Activated CD8-positive, alpha-beta memory T cell treated with anti-CD3 and anti-CD28 coated beads, Interleukin-2, amount 10 ng/mL, durations not matched to agents 7 days and 5 days (primary cell): ENCODE results near the gene POLD2. TPM values are rescaled to one million over a fixed set of nuclear protein-coding genes. Genes with fewer than 3 reads are reported as not detected.

Source experiments
- ATAC-seq: fragments of 150-1000 bp; cut with Tn5 transposase; one replicate; pipeline ENCODE4 v1.10.0; 2021; ENCODE audit warnings: moderate library complexity
- CTCF ChIA-PET: fragments of 350-600 bp; sonication (Branson Sonifier 250); formaldehyde crosslinking; loops from one replicate; lab custom pipeline; 2021; ENCODE audit warnings: antibody characterized with exemption; lab: Charles Lee
- DNase-seq: peaks from one replicate; pipeline ENCODE4 v3.0.0-alpha.2; 2020
- H3K27ac Mint-ChIP-seq: one replicate; pipeline ENCODE4 v1.8.0; 2021; ENCODE audit warnings: mild to moderate bottlenecking, mixed read lengths
- H3K27me3 Mint-ChIP-seq: one replicate; pipeline ENCODE4 v1.8.0; 2021; ENCODE audit warnings: mixed read lengths
- H3K36me3 Mint-ChIP-seq: one replicate; pipeline ENCODE4 v1.8.0; 2021; ENCODE audit warnings: mild to moderate bottlenecking, mixed read lengths
- H3K4me1 Mint-ChIP-seq: one replicate; pipeline ENCODE4 v1.8.0; 2021; ENCODE audit warnings: mixed read lengths
- H3K4me3 Mint-ChIP-seq: one replicate; pipeline ENCODE4 v1.8.0; 2021; ENCODE audit warnings: mild to moderate bottlenecking, moderate library complexity, mixed read lengths
- H3K9me3 Mint-ChIP-seq: one replicate; pipeline ENCODE4 v1.8.0; 2022; ENCODE audit warnings: low read depth, mixed read lengths
- total RNA-seq, 2 experiments: library from RNA; stranded (reverse); gene quantifications; one replicate each; pipeline ENCODE4 v1.2.3, GENCODE V29; 2021

Gene POLD2
- total RNA-seq, 2 experiments from 2014 or later, result 130 to 158 TPM

DNA sequence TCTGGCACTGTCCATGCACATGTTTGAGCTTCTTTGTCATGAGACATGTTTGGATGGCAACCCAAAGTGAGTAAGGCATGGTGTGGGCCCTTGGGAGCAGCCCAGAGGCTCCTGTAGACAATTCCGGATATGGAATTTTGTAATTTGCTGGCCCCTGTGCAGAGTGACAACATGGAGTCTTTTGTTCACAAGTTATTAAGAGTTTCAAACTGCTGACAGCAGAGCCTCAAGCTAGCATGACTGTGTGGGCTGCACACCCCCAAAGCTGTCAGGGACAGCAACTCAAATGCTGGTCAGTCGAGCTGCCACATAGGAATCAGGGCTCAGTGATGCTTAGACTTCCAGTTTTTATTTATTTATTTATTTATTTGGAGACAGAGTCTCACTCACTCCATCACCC is 24.8 kb upstream of the POLD2 start:
- CTCF ChIA-PET, result interaction anchor here (1.4 kb wide), 1 partner anchor 48 kb away, joined by 4 read pairs; no protein-coding TSS in a partner anchor

DNA sequence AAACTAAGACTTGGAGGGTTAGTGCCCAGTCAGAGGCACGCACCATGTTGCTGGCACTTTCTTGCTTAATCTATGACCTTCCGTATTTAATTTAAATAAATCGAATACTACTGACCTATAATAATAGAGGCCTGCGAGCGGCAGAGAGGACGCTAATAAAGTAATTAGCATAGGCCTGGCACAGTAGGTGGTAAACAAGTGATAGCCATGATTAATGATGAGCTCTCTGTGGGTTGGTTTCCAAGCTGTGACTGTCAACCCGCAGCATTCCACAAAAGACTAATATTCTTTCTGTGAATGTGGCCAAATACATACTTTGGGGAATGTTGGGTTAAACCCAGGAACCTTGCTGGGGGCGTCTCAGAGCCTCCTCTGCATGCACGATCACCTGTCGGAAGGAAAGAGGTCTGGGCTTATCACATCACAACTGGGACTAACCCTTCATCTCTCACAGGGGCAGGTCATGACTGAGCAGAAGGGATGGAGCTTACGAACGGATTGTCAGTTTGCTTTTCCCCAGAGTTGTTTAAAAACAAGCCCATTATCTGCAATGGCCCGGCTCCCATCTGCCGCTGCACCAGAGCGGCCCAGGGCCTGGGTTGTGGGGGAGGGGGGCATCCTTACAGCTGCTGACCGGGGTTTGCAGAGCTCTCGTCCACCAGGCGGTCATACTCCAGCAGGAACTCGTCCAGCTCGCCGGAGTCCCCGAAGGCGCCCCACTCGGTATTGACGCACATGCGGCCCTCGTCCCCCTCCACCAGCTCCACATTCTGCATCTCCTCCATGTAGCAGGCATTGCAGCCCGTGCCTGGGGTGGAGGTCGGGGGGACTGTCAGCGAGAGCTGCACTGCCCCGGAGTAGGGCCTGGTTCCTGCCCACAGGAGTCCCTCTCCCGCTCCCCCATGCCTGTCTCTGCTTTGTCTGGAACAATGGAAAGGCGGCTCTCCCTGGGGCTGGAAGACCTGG is 24.0 kb upstream of the POLD2 start:
- Mint-ChIP-seq H3K27ac (no peak overlapping the region), H3K4me1 (peaks cover 8% of the 10 kb centered on the region), H3K4me3 (no peak overlapping the region), H3K27me3 (peaks cover 28% of the 10 kb centered on the region), H3K36me3 (no peaks in the 10 kb centered on the region), H3K9me3 (no peaks in the 10 kb centered on the region)
- DNase-seq (no peak), ATAC-seq (no peak)
- CTCF ChIA-PET, result interaction anchor here (1.4 kb wide), 1 partner anchor 49 kb away, joined by 4 read pairs; no protein-coding TSS in a partner anchor

More for the DNA sequence above, 24.8 kb upstream of the POLD2 start:
- Mint-ChIP-seq H3K27me3 (peaks cover 28% of the 10 kb centered on the region), H3K4me1 (peaks cover 8% of the 10 kb centered on the region), H3K36me3 (no peaks in the 10 kb centered on the region), H3K9me3 (no peaks in the 10 kb centered on the region), H3K4me3 (no peak overlapping the region), H3K27ac (no peak overlapping the region)
- no peak for DNase-seq
- no peak for ATAC-seq

DNA sequence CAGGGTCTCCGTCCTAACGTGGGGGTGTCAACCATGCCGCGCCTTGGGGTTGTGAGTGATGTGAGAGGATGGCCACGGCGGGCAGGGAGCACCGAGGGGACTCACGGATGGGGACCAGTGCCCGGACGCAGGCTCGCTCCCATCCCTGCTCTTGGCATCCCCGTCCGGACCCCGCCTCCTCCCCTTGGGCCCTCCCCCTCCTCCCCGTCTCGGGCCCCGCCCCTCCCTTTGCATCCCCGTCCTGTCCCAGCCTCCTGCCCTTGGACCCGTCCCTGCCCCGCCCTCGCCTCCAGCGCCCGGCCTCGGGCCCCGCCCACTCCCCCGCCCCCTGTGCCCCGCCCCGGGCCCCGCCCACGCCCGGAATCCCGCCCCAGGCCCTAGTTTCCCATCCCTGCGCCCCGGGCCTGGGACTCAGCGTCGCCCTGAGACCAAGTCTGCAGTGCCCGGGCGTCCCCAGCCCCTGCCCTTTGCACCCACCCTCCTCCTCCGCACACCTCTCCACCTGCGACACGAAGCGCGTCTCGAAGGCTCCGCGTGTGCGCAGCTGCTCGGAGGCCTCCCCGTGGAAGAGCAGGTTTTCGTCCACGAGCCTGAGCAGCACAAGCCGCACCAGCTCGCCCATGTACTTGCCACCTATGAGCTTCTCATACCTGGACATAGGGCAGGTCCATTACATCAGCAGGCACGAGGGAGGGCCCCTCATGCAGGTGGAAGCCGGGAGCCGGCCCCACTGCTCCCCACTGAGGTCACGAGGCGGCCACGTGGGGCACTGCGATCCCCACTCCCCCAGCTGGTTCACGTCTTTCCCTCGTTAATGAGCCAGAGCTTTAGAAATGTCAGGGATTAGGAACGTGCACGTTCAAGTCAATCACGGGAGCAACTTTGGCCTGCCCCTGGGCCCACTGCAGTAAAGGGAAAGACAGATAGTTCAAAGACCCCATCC is 22.9 kb upstream of the POLD2 start:
- Mint-ChIP-seq H3K4me3 (peak overlapping the region; percentile 60), H3K4me1 (peaks cover 8% of the 10 kb centered on the region), H3K36me3 (no peaks in the 10 kb centered on the region), H3K27ac (no peak overlapping the region), H3K9me3 (no peaks in the 10 kb centered on the region), H3K27me3 (peaks cover 28% of the 10 kb centered on the region)
- CTCF ChIA-PET, result interaction anchor here (1.4 kb wide), 1 partner anchor 50 kb away, joined by 4 read pairs; no protein-coding TSS in a partner anchor
- DNase-seq (peak; percentile 81), ATAC-seq (peak; percentile 88)

DNA sequence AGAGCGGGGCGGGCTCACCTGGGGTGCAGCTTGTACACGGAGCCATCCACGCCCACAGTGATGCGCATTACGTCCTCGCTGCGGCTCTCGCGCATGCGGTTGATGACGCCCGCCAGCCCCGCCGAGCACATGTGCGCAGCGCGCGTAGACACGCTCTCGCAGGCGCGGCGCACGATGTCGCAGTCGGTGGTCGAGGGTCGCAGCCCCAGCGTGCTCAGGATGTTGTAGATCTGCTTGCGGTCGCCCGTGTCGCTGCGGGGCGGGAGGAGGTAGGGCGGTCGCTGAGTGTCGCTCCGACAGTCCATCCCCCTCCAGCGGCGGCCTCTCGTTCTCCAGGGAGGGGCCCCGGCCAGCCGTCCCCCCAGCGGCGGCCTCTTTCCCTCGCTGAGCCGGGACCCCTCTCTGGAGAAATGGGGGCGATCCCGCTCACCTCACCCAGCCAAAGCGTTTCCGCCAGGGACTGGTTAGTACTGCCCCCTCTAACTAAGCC is 22.2 kb upstream of the POLD2 start:
- H3K27me3 Mint-ChIP-seq, result peaks cover 28% of the 10 kb centered on the region
- H3K4me1 Mint-ChIP-seq, result peaks cover 8% of the 10 kb centered on the region
- CTCF ChIA-PET, result interaction anchor here (1.0 kb wide), 1 partner anchor 18 kb away, joined by 3 read pairs; no protein-coding TSS in a partner anchor
- no peak for DNase-seq
- no peak overlapping the region for H3K27ac Mint-ChIP-seq
- no peaks in the 10 kb centered on the region for H3K9me3 Mint-ChIP-seq
- peak overlapping the region; percentile 60 for H3K4me3 Mint-ChIP-seq
- ATAC-seq, result peak; percentile 35
- H3K36me3 Mint-ChIP-seq, result no peaks in the 10 kb centered on the region

DNA sequence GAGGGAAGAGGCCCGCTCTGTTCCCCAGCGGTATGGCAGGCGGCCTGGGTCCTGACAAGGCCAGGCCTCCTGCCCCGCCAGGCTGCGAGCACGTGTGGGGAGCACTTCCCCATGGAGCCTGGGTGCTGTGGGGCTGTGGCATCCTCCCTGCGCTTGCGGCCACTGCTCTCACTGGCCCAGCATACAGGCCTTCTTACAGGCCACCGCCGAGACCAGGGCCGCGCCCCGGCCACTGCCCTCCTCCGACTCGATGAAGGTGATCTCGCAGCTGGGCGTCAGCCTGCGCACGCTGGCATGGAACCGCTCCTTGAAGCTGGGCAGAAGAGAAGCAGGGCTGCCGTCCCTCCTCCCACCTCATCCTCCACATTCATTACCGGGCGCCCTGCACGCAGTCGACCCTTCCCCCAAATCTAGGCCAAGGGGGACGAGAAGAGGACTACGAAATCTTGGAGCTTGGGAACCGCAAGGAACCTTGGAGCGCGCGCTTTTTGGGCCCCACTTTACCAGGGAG is 21.7 kb upstream of the POLD2 start:
- ATAC-seq (no peak), DNase-seq (no peak)
- H3K36me3 Mint-ChIP-seq, result no peaks in the 10 kb centered on the region
- no peak overlapping the region for H3K4me3 Mint-ChIP-seq
- peaks cover 8% of the 10 kb centered on the region for H3K4me1 Mint-ChIP-seq
- peaks cover 28% of the 10 kb centered on the region for H3K27me3 Mint-ChIP-seq
- no peaks in the 10 kb centered on the region for H3K9me3 Mint-ChIP-seq
- CTCF ChIA-PET, result interaction anchor here (1.0 kb wide), 1 partner anchor 18 kb away, joined by 3 read pairs; no protein-coding TSS in a partner anchor
- H3K27ac Mint-ChIP-seq, result no peak overlapping the region

DNA sequence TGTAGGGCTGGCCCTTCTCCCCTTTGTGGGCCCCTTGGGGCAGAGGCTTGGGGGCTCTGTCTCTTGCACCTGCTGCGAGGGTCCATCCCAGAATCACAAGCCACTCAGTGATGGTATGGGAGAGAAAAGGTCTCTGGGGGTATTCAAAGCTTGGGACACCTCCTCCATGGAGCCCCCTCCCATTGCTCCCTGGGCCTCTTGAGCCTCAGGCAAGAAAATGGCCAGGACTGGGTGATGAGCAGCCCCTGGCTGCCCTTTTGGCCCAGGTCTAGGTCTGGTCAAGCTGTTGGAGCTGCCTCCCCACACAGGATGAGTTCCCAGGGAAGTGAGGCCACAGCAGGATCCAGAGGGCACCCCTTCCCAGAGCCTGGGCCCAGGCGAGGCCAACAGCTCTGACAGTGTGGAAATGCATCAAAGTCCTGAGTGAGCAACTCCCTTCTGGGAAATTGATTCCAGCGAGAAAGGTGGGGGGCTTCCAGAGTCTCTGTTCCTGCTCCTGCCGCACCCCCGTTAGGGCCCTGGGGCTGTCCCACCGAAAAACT is 21.1 kb upstream of the POLD2 start:
- H3K4me3 Mint-ChIP-seq, result no peak overlapping the region
- H3K4me1 Mint-ChIP-seq, result peaks cover 8% of the 10 kb centered on the region
- no peak for DNase-seq
- CTCF ChIA-PET, result interaction anchor here (1.0 kb wide), 1 partner anchor 17 kb away, joined by 3 read pairs; no protein-coding TSS in a partner anchor
- H3K27me3 Mint-ChIP-seq, result peaks cover 28% of the 10 kb centered on the region
- H3K36me3 Mint-ChIP-seq, result no peaks in the 10 kb centered on the region
- ATAC-seq, result no peak
- H3K9me3 Mint-ChIP-seq, result no peaks in the 10 kb centered on the region
- no peak overlapping the region for H3K27ac Mint-ChIP-seq

DNA sequence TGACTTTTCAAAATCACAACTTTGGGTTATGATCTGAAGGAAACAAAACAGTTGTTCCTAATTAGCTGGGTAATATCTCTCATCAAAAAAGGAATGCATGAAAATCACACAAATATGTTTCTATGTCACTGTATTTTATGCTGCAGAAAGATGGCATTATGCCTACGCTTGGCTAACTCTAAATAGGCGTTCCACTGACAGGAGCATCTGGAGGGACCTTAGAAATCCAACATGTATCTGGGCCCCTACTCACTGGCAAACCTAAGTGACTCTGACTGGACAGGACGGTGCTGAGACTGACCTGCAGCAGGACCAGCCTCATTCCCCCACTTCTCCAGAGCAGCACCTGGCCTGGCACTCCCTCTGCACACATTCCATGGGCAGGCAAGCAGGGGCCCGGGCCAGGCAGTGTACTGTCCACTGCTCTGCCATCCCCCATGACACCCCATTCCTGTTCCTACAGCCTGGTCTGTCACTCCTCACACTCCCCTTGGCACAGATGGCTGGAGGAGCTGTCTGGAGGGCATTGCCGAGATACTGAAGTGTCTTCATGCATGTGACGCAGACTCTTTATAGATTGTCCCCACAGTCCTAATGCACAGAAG is 20.4 kb upstream of the POLD2 start:
- Mint-ChIP-seq H3K36me3 (no peaks in the 10 kb centered on the region), H3K27me3 (peaks cover 28% of the 10 kb centered on the region), H3K27ac (no peak overlapping the region), H3K9me3 (no peaks in the 10 kb centered on the region), H3K4me1 (peaks cover 8% of the 10 kb centered on the region), H3K4me3 (no peak overlapping the region)
- ATAC-seq (no peak), DNase-seq (no peak)
- CTCF ChIA-PET, result no interaction called here

DNA sequence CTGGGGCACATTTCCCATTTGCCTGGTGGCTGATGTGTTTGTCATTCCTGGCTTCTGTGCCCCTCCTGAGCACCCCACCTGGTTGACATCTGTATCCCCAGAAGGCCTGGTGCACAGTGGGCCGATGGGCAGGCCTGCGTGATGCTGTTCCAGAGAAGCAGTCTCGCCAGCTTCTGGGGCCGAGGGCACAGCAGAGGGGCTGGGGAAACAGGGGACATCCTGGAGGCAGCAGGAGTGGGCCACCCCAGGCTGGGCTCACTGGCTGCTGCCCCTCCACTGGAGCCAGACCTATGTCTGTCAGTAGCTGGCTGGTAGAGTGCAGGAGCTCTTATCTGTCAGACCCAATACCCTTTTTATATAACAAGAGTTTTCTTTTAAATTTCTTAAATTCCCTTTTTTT is 18.7 kb upstream of the POLD2 start:
- no peak for ATAC-seq
- peaks cover 22% of the 10 kb centered on the region for H3K27me3 Mint-ChIP-seq
- H3K9me3 Mint-ChIP-seq, result no peaks in the 10 kb centered on the region
- H3K4me3 Mint-ChIP-seq, result no peak overlapping the region
- no peaks in the 10 kb centered on the region for H3K36me3 Mint-ChIP-seq
- no peak for DNase-seq
- CTCF ChIA-PET, result interaction anchor here (1.3 kb wide), 1 partner anchor 11 kb away, joined by 3 read pairs; no protein-coding TSS in a partner anchor
- H3K4me1 Mint-ChIP-seq, result peaks cover 8% of the 10 kb centered on the region
- no peak overlapping the region for H3K27ac Mint-ChIP-seq

DNA sequence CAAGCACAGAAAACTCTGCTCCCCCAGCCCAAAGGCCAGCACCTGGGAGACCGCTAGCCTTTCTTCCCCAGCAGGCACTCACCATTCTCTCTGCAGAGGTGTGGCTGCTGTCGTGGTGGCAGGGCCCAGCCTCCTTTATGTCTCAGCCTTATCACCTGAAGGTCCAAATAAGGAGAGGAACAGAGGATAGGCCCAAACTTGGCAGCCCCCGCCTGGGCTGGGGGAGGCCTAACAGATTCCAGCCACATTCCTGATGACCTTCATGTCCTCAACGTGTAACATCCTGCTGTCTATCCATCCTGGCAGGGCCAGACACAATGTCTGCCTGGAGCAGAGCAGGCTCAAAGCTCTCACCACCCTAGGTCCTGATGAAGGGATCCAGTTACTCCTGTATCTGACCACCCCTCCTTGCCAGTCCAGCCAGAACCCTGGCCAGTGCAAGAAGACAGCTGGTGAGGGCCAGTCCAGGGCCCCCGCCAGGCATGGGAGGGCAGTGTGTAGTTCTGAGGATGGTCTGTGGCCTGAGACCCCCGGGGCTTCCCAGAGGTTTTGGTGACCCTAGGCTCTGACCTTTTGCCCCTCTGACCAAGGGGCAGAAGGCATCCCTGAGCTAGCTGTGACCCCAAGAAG is 18.0 kb upstream of the POLD2 start, which contains the start of gene MYL7:
TSS of gene MYL7 (minus strand) at position 112 of the 630 bp plus-strand sequence. CDS start at position 85, 27 bp downstream.
- Mint-ChIP-seq H3K4me3 (no peak within 1 kb of the TSS), H3K36me3 (no peaks in the 10 kb centered on the region), H3K9me3 (no peaks in the 10 kb centered on the region), H3K27ac (no peak within 1 kb of the TSS), H3K4me1 (peaks cover 8% of the 10 kb centered on the region), H3K27me3 (peaks cover 20% of the 10 kb centered on the region)
- CTCF ChIA-PET, result interaction anchor here (1.3 kb wide), 1 partner anchor 11 kb away, joined by 3 read pairs; no protein-coding TSS in a partner anchor
- DNase-seq (no peak), ATAC-seq (no peak)

DNA sequence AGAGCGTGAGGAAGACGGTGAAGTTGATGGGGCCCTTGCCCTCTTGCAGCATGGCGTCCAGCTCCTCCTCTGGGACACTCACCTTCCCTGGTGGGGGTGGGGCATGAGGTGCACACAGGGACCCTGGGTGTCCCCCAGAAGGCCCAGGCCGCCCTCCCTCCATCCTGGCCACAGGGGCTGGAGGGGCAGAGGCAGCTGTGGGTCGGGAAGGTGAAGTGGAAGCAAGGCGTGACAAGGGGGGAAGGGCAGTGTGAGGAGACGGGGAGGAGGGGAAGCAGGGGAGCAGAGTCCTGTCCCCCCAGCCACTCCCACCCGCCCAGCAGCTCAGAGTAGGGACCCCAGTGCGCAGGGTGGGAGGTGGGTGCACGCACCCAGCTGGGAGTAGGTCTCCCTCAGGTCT is 17.0 kb upstream of the POLD2 start:
- Mint-ChIP-seq H3K36me3 (no peaks in the 10 kb centered on the region), H3K27ac (no peak overlapping the region), H3K4me1 (peaks cover 4% of the 10 kb centered on the region), H3K9me3 (no peaks in the 10 kb centered on the region), H3K4me3 (no peak overlapping the region), H3K27me3 (peaks cover 18% of the 10 kb centered on the region)
- ATAC-seq (no peak), DNase-seq (no peak)
- CTCF ChIA-PET, result no interaction called here

DNA sequence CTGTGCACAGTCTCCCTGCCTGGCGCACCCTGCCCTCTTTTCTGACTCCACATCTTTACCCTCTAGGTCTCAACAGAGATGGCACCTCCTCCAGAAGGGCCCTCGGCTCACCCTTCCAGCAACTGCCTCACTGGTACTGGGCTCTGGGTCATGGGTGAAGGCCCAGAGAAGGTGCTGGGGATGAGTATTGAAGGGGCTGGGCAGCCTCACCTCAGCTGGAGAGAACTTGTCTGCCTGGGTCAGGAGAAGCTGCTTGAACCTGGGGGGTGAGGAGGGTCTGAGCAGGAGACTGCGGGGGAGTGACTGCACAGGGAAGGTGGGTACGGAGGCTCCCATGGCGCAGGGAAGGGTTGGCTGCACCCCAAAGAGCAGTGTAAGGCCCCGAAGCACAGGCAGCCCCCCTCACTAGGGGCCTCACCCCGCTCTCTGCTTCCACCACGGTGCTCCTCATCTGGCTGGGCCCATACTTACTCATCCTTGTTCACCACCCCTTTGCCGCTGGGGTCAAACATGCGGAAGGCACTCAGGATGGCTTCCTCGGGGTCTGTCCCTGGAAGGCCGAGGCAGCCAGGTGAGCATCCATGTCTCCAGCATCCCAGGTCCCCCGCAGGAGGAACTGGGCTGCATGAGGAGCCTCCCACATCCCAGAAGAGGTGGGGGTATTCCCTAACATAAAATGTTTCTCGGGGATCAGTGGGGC is 16.1 kb upstream of the POLD2 start:
- H3K27ac Mint-ChIP-seq, result no peak overlapping the region
- H3K27me3 Mint-ChIP-seq, result peaks cover 9% of the 10 kb centered on the region
- DNase-seq (no peak), ATAC-seq (no peak)
- no peaks in the 10 kb centered on the region for H3K9me3 Mint-ChIP-seq
- CTCF ChIA-PET, result no interaction called here
- H3K4me3 Mint-ChIP-seq, result no peak overlapping the region
- no peaks in the 10 kb centered on the region for H3K36me3 Mint-ChIP-seq
- H3K4me1 Mint-ChIP-seq, result no peaks in the 10 kb centered on the region
